Left ventricle myocardium inferior (tissue), 1 donor: ENCODE data around the gene PKD1L1. TPM values are rescaled to one million over a fixed set of nuclear protein-coding genes. Genes with fewer than 3 reads are reported as not detected.
"Not testable (repeated sequence)": the region's sequence is repeated elsewhere in the genome, so short reads cannot be mapped to it uniquely, and the experiment has no call there.

ENCODE experiments used
- DNase-seq: peaks from one replicate; pipeline ENCODE4 v3.0.0-alpha.2; 2020
- H3K27ac ChIP-seq: fragments of 200-600 bp; replicated peaks from 2 replicates; pipeline ENCODE4 v1.8.0; 2021
- H3K27me3 ChIP-seq: fragments of 200-600 bp; 2 replicates; pipeline ENCODE4 v1.8.0; 2021; ENCODE audit warnings: low read depth
- H3K36me3 ChIP-seq: fragments of 200-600 bp; 2 replicates; pipeline ENCODE4 v1.8.0; 2021
- H3K4me1 ChIP-seq: fragments of 200-600 bp; 2 replicates; pipeline ENCODE4 v1.8.0; 2021
- H3K4me3 ChIP-seq: fragments of 200-600 bp; 2 replicates; pipeline ENCODE4 v1.8.0; 2021; ENCODE audit warnings: mild to moderate bottlenecking, moderate library complexity
- H3K9me3 ChIP-seq: fragments of 200-600 bp; replicated peaks from 2 replicates; pipeline ENCODE4 v1.8.0; 2021
- CTCF ChIP-seq: fragments of 200-600 bp; IDR thresholded peaks from 2 replicates; pipeline ENCODE4 v1.8.0; 2021; ENCODE audit warnings: antibody characterized with exemption, mild to moderate bottlenecking, borderline replicate concordance
- intact Hi-C: fragments of 100-400 bp; cut with micrococcal nuclease; formaldehyde crosslinking; loops from one replicate; pipeline ENCODE4 v1.11.0; 2022
- total RNA-seq: library from RNA; stranded (reverse); fragmentation: NEBNext Ultra II Directional; extraction: Animal tissue kit (Norgen Biotek cat#: 25700); gene quantifications from one replicate; pipeline ENCODE4 v1.2.1, GENCODE V29; 2021
- donor health status: DM: no; HTN: yes; CAD: no; lungs with severe emphysema.

The PKD1L1 gene
- total RNA-seq, 1 donor from 2014 or later = 1.5 TPM

- DNase-seq = no peak
- Histone ChIP-seq H3K27me3 (no peaks in the 10 kb centered on the region), H3K4me1 (peaks cover 15% of the 10 kb centered on the region), H3K4me3 (no peak overlapping the region), H3K27ac (no peak overlapping the region), H3K9me3 (no peaks in the 10 kb centered on the region), H3K36me3 (peaks cover 24% of the 10 kb centered on the region)
- no peak for TF ChIP-seq CTCF
- intact Hi-C loops = no loop called here
Measured at GRCh38 chr7:47931005-47932004, 17.0 kb downstream of the PKD1L1 start.

GRCh38 chr7:47924266-47924665 is 24.0 kb downstream of the PKD1L1 start:
- DNase-seq = no peak
- Histone ChIP-seq H3K9me3 (peaks cover 8% of the 10 kb centered on the region), H3K4me3 (no peak overlapping the region), H3K4me1 (no peaks in the 10 kb centered on the region), H3K36me3 (peaks cover 17% of the 10 kb centered on the region), H3K27me3 (no peaks in the 10 kb centered on the region), H3K27ac (no peak overlapping the region)
- intact Hi-C loops = no loop called here
- no peak for TF ChIP-seq CTCF

- H3K27me3 ChIP-seq, DNase-seq, H3K36me3 ChIP-seq, H3K4me3 ChIP-seq, H3K4me1 ChIP-seq, intact Hi-C loops, H3K27ac ChIP-seq: not testable (repeated sequence)
- peaks cover 12% of the 10 kb centered on the region for H3K9me3 ChIP-seq
Measured at GRCh38 chr7:47923081-47923875, 25.0 kb downstream of the PKD1L1 start.

GRCh38 chr7:47916514-47916913 is 31.8 kb downstream of the PKD1L1 start:
- DNase-seq, H3K4me3 ChIP-seq, H3K27ac ChIP-seq, intact Hi-C loops, H3K4me1 ChIP-seq, H3K27me3 ChIP-seq, H3K36me3 ChIP-seq: not testable (repeated sequence)
- peaks cover 16% of the 10 kb centered on the region for H3K9me3 ChIP-seq

- no peak for TF ChIP-seq CTCF
- no peaks in the 10 kb centered on the region for H3K27me3 ChIP-seq
- H3K4me3 ChIP-seq = no peak overlapping the region
- DNase-seq = no peak
- peaks cover 4% of the 10 kb centered on the region for H3K36me3 ChIP-seq
- no peak overlapping the region for H3K27ac ChIP-seq
- H3K4me1 ChIP-seq = no peaks in the 10 kb centered on the region
- H3K9me3 ChIP-seq = peaks cover 12% of the 10 kb centered on the region
- intact Hi-C loops = no loop called here
Measured at GRCh38 chr7:47915616-47915976, 32.7 kb downstream of the PKD1L1 start.

- DNase-seq = no peak
- Histone ChIP-seq H3K27ac (no peak overlapping the region), H3K9me3 (peaks cover 7% of the 10 kb centered on the region), H3K4me3 (no peak overlapping the region), H3K27me3 (no peaks in the 10 kb centered on the region), H3K36me3 (peaks cover 4% of the 10 kb centered on the region), H3K4me1 (no peaks in the 10 kb centered on the region)
- TF ChIP-seq CTCF = no peak
- intact Hi-C loops = no loop called here
Measured at GRCh38 chr7:47914717-47915615, 33.3 kb downstream of the PKD1L1 start.
